Naive thymus-derived CD4-positive, alpha-beta T cell (primary cell): ENCODE measurements around the gene CHMP4A. TPM values are rescaled to one million over a fixed set of nuclear protein-coding genes. Genes with fewer than 3 reads are reported as not detected.

Source experiments
- polyA plus RNA-seq, 2 donors: library from polyadenylated mRNA; unstranded; fragments of 300-500 nt; fragmentation: Illumina TruSeq; gene quantifications; one replicate each; pipeline ENCODE4 v1.2.3, GENCODE V29; 2021
- total RNA-seq, 6 experiments: library from RNA in 5 of 6; stranded (reverse) in 5 of 6; gene quantifications; 1 replicate in 5 of 6; 2 replicates in 1 of 6; pipeline ENCODE4 v1.2.3 and lab custom pipeline; 2021 to 2026

The CHMP4A gene
- total and polyA plus RNA-seq, 7 experiments from 2014 or later: 79.1 to 140 (median 94.1) TPM

Other genes with a start within 250 kb of the CHMP4A start
Only the 30 nearest of the 34 such genes appear.
- 1 to 10 TPM in 2 of 5 experiments, under 1 TPM in 3; 0.08 to 1.7 (median 0.27) TPM for gene CARMIL3, start 161.5 kb downstream of the CHMP4A start, total RNA-seq
- gene CARMIL3, start 161.5 kb downstream of the CHMP4A start, polyA plus RNA-seq: not detected
- under 1 TPM in 1 of 5 experiments, not detected in 4; 0.12 TPM for gene CPNE6, start 141.9 kb downstream of the CHMP4A start, total RNA-seq
- not detected for gene CPNE6, start 141.9 kb downstream of the CHMP4A start, polyA plus RNA-seq
- 10 to 100 TPM in 4 of 5 experiments, 1 to 10 TPM in 1; 9.1 to 56.2 (median 14.4) TPM for gene PCK2, start 119.2 kb downstream of the CHMP4A start, total RNA-seq
- 10 to 100 TPM in 1 of 2 donors, 1 to 10 TPM in 1; 7.2 to 14.5 TPM for gene PCK2, start 119.2 kb downstream of the CHMP4A start, polyA plus RNA-seq
- gene DCAF11, start 98.7 kb downstream of the CHMP4A start, total RNA-seq: 10 to 100 TPM; 71.9 to 90.1 (median 83.3) TPM
- 10 to 100 TPM; 69.1 to 97.0 TPM for gene DCAF11, start 98.7 kb downstream of the CHMP4A start, polyA plus RNA-seq
- 1 to 10 TPM; 2.1 to 4.5 (median 3.8) TPM for gene NRL, start 98.5 kb downstream of the CHMP4A start, total RNA-seq
- 1 to 10 TPM; 2.2 to 2.6 TPM for gene NRL, start 98.5 kb downstream of the CHMP4A start, polyA plus RNA-seq
- 1 to 10 TPM; 1.8 to 4.3 (median 2.0) TPM for gene FITM1, start 82.8 kb downstream of the CHMP4A start, total RNA-seq
- gene FITM1, start 82.8 kb downstream of the CHMP4A start, polyA plus RNA-seq: 1 to 10 TPM in 1 of 2 donors, under 1 TPM in 1; 0.48 to 1.2 TPM
- gene PSME1, start 77.3 kb downstream of the CHMP4A start, total RNA-seq: 100 to 1,000 TPM; 189 to 583 (median 202) TPM
- gene PSME1, start 77.3 kb downstream of the CHMP4A start, polyA plus RNA-seq: 100 to 1,000 TPM; 698 to 703 TPM
- gene EMC9, start 71.9 kb downstream of the CHMP4A start, total RNA-seq: 10 to 100 TPM in 4 of 5 experiments, 1 to 10 TPM in 1; 9.0 to 25.5 (median 22.3) TPM
- 10 to 100 TPM in 1 of 2 donors, 1 to 10 TPM in 1; 9.6 to 12.4 TPM for gene EMC9, start 71.9 kb downstream of the CHMP4A start, polyA plus RNA-seq
- 100 to 1,000 TPM; 120 to 777 (median 143) TPM for gene PSME2, start 66.9 kb downstream of the CHMP4A start, total RNA-seq
- 100 to 1,000 TPM; 402 to 435 TPM for gene PSME2, start 66.9 kb downstream of the CHMP4A start, polyA plus RNA-seq
- gene RNF31, start 66.0 kb downstream of the CHMP4A start, total RNA-seq: 100 to 1,000 TPM in 1 of 5 experiments, 10 to 100 TPM in 4; 64.0 to 151 (median 95.4) TPM
- 10 to 100 TPM; 40.9 to 48.1 TPM for gene RNF31, start 66.0 kb downstream of the CHMP4A start, polyA plus RNA-seq
- 100 to 1,000 TPM; 133 to 337 (median 189) TPM for gene IRF9, start 52.2 kb downstream of the CHMP4A start, total RNA-seq
- gene IRF9, start 52.2 kb downstream of the CHMP4A start, polyA plus RNA-seq: 100 to 1,000 TPM in 1 of 2 donors, 10 to 100 TPM in 1; 73.3 to 110 TPM
- gene REC8, start 41.4 kb downstream of the CHMP4A start, total RNA-seq: 10 to 100 TPM; 20.3 to 80.5 (median 68.6) TPM
- gene REC8, start 41.4 kb downstream of the CHMP4A start, polyA plus RNA-seq: 10 to 100 TPM in 1 of 2 donors, 1 to 10 TPM in 1; 4.4 to 10.7 TPM
- gene IPO4, start 24.7 kb downstream of the CHMP4A start, total RNA-seq: 10 to 100 TPM; 21.5 to 45.2 (median 42.2) TPM
- 10 to 100 TPM; 17.5 to 36.2 TPM for gene IPO4, start 24.7 kb downstream of the CHMP4A start, polyA plus RNA-seq
- 10 to 100 TPM; 16.2 to 40.5 (median 19.2) TPM for gene TM9SF1, start 18.0 kb downstream of the CHMP4A start, total RNA-seq
- 10 to 100 TPM; 32.1 to 34.4 TPM for gene TM9SF1, start 18.0 kb downstream of the CHMP4A start, polyA plus RNA-seq
- 1 to 10 TPM in 2 of 5 experiments, under 1 TPM in 2, not detected in 1; 0.22 to 1.9 (median 1.1) TPM for gene TSSK4, start 7.8 kb downstream of the CHMP4A start, total RNA-seq
- gene TSSK4, start 7.8 kb downstream of the CHMP4A start, polyA plus RNA-seq: 1 to 10 TPM; 1.0 to 1.4 TPM
- gene MDP1, start 2.6 kb upstream of the CHMP4A start, total RNA-seq: 10 to 100 TPM in 3 of 5 experiments, 1 to 10 TPM in 2; 5.5 to 18.5 (median 14.2) TPM
- gene MDP1, start 2.6 kb upstream of the CHMP4A start, polyA plus RNA-seq: 10 to 100 TPM; 33.1 to 36.4 TPM
- 100 to 1,000 TPM in 3 of 5 experiments, 10 to 100 TPM in 2; 73.5 to 175 (median 106) TPM for gene NEDD8, start 18.9 kb upstream of the CHMP4A start, total RNA-seq
- gene NEDD8, start 18.9 kb upstream of the CHMP4A start, polyA plus RNA-seq: 100 to 1,000 TPM; 254 to 340 TPM
- 10 to 100 TPM; 38.2 to 91.6 (median 69.5) TPM for gene GMPR2, start 19.4 kb upstream of the CHMP4A start, total RNA-seq
- gene GMPR2, start 19.4 kb upstream of the CHMP4A start, polyA plus RNA-seq: 100 to 1,000 TPM in 1 of 2 donors, 10 to 100 TPM in 1; 99.9 to 107 TPM
- gene TINF2, start 29.1 kb upstream of the CHMP4A start, total RNA-seq: 100 to 1,000 TPM; 133 to 150 (median 139) TPM
- gene TINF2, start 29.1 kb upstream of the CHMP4A start, polyA plus RNA-seq: 100 to 1,000 TPM; 143 to 186 TPM
- gene TGM1, start 49.7 kb upstream of the CHMP4A start, total RNA-seq: 10 to 100 TPM in 1 of 5 experiments, 1 to 10 TPM in 4; 4.8 to 12.9 (median 7.1) TPM
- not detected for gene TGM1, start 49.7 kb upstream of the CHMP4A start, polyA plus RNA-seq
- gene RABGGTA, start 58.1 kb upstream of the CHMP4A start, total RNA-seq: 10 to 100 TPM; 49.7 to 76.5 (median 55.5) TPM
- 10 to 100 TPM; 17.9 to 36.3 TPM for gene RABGGTA, start 58.1 kb upstream of the CHMP4A start, polyA plus RNA-seq
- gene DHRS1, start 86.3 kb upstream of the CHMP4A start, total RNA-seq: 10 to 100 TPM; 25.2 to 37.0 (median 33.3) TPM
- 10 to 100 TPM; 21.3 to 38.4 TPM for gene DHRS1, start 86.3 kb upstream of the CHMP4A start, polyA plus RNA-seq
- 10 to 100 TPM; 22.7 to 39.5 (median 29.8) TPM for gene NOP9, start 86.4 kb upstream of the CHMP4A start, total RNA-seq
- gene NOP9, start 86.4 kb upstream of the CHMP4A start, polyA plus RNA-seq: 1 to 10 TPM; 1.7 to 1.8 TPM
- 10 to 100 TPM; 16.4 to 31.5 (median 22.7) TPM for gene CIDEB, start 94.5 kb upstream of the CHMP4A start, total RNA-seq
- gene CIDEB, start 94.5 kb upstream of the CHMP4A start, polyA plus RNA-seq: 10 to 100 TPM; 18.7 to 19.3 TPM
- gene LTB4R2, start 96.7 kb upstream of the CHMP4A start, total RNA-seq: 10 to 100 TPM; 13.9 to 26.8 (median 17.5) TPM
- gene LTB4R2, start 96.7 kb upstream of the CHMP4A start, polyA plus RNA-seq: 1 to 10 TPM; 2.1 to 2.7 TPM
- gene LTB4R, start 98.0 kb upstream of the CHMP4A start, total RNA-seq: 10 to 100 TPM; 14.1 to 28.8 (median 26.3) TPM
- gene LTB4R, start 98.0 kb upstream of the CHMP4A start, polyA plus RNA-seq: 1 to 10 TPM; 9.1 to 9.4 TPM
- gene ADCY4, start 121.6 kb upstream of the CHMP4A start, total RNA-seq: 10 to 100 TPM in 1 of 5 experiments, 1 to 10 TPM in 4; 4.6 to 10.2 (median 6.1) TPM
- gene ADCY4, start 121.6 kb upstream of the CHMP4A start, polyA plus RNA-seq: under 1 TPM in 1 of 2 donors, not detected in 1; 0.25 TPM
- 10 to 100 TPM; 19.9 to 47.5 (median 36.8) TPM for gene RIPK3, start 126.5 kb upstream of the CHMP4A start, total RNA-seq
- 10 to 100 TPM in 1 of 2 donors, 1 to 10 TPM in 1; 8.2 to 11.7 TPM for gene RIPK3, start 126.5 kb upstream of the CHMP4A start, polyA plus RNA-seq
- not detected for gene NFATC4, start 154.7 kb upstream of the CHMP4A start, total RNA-seq
- gene NFATC4, start 154.7 kb upstream of the CHMP4A start, polyA plus RNA-seq: not detected
- 1 to 10 TPM in 1 of 5 experiments, under 1 TPM in 4; 0.08 to 1.3 (median 0.11) TPM for gene NYNRIN, start 185.5 kb upstream of the CHMP4A start, total RNA-seq
- not detected for gene NYNRIN, start 185.5 kb upstream of the CHMP4A start, polyA plus RNA-seq